HG03354 (cell line): ENCODE results near the gene COX6A1.

Source experiments
- ATAC-seq: cut with Tn5 transposase; IDR thresholded peaks from one replicate; pipeline ENCODE4 v1.9.1; 2021; ENCODE audit warnings: mild to moderate bottlenecking; ENCODE audit not compliant: unreplicated experiment, poor library complexity, severe bottlenecking

The COX6A1 gene

DNA sequence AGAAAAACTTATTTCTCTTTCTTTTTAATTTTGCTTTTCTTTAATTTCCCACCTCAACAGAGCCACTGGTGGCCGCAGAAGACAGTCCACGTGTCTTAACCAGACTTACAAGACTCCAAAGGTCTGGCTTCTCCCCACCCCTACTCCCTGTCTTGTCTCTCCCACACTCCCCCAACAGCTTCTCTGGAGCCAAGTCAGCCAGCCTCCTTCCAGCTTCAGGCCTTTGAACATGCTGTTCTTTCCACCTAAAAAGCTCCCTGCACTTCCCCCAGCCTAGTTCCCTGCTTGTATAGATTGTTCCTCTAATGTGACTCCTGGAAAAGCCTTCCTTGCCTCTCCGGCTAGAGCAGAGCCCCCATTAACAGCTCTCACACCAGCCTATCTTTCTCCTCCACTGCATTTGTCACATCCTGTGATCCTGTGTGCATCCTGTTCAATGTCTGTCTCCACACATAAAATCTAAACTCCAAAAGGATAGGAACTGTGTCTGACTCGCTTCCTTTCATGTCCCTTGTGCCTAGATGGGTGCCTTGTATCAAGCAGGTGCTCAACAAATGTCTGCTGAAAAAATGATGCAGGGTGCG, 50.2 kb downstream of the COX6A1 start:
- no peak for ATAC-seq

DNA sequence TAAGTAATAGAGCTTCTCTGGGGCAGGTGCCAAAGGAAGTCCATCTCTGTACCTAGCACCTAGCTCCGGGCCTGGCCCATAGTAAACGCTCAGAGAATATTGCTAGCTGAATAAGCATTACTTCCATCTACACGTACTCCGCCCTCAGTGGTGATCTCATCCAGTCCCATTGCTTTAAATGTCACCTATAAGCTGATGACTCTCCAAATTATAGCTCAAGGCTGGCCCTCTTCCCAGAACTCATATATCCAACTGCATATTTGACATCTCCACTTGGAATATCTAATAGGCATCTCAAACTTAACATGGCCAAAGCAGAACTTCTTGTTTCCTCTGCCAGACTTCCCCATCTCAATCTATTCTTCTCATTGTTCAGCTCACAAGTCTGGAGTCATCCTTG, 51.1 kb downstream of the COX6A1 start:
- ATAC-seq, result no peak

DNA sequence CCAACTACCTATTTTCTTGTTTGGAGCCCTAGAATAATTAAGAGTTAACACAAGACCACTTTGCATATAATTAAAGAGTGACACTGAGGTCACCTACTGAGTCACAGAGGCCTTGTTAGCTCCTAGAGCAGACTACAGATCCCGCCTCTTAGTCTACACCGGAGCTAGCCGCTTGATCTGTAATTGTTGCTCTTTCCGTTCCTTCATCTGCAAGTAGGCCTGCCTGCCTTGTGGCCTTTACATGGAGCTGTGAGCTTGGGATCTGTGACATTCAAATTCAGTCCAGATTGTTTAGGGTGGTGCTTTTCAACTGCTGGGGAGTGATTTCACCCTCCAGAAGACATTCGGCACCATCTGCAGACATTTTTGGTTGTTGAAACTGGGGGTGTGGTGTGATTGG, 52.4 kb downstream of the COX6A1 start:
- no peak for ATAC-seq
